Measurements from ENCODE around the gene INTS1.

The INTS1 gene

DNA sequence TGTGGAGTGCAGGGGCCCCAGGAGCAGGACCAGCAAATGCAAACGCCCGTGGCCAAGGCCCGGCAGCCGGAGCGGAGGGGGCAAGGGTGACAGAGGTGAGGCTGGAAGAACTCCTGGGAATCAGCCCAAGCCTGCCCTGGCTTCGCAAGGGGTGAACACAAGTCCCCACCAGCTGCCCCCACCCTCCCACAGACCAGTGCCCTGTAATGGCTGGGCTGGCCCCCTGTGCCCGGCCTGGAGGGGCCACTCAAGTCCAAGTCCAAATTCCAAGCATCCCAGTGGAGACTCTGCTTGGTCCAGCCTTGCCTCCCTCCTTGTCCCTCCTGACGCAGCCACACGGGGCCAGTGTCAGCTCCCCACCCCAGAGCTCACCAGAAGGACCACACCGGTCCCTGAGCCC is 73.0 kb downstream of the INTS1 start:
- no peak for DNase-seq (ENCODE audit: low read depth)

DNA sequence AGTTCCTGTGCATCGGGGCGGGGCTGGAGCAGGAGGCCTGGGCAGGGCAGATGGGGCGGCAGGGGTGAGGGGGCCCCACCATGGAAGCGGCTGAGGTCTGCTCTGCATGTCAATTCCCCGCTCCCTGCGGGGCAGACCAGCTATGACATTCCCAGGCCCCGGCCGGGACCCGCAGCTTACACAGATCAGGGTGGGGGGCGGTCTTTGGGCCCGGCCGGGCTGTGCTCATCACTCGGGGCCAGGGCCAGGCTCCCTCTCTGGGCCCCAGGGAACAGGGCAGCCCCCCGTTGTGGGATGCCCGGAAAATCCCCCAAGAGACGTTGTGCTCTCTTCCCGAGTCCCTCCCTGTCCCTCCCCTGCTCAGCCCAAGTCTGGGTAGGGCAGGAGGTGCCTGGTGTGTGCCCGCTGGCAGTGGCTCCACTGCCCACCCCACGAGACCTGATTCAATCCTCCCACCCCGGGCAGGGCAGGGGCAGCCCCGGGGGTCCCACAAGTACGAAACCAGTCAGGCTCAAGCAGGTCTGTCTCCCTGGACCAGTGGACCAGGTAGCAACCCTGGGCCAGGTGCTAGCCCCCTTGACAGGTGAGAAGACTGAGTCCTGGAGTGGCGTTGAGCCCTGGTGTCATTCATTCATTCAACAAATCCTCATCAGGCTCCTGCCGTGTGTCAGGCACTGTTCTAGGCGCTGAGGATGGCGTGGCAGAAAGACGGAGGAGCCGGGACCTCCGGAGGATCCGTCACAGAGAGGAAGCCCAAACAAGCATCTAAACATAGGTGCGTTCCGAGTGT is 73.9 kb downstream of the INTS1 start:
- no peak for DNase-seq (ENCODE audit: low read depth)

DNA sequence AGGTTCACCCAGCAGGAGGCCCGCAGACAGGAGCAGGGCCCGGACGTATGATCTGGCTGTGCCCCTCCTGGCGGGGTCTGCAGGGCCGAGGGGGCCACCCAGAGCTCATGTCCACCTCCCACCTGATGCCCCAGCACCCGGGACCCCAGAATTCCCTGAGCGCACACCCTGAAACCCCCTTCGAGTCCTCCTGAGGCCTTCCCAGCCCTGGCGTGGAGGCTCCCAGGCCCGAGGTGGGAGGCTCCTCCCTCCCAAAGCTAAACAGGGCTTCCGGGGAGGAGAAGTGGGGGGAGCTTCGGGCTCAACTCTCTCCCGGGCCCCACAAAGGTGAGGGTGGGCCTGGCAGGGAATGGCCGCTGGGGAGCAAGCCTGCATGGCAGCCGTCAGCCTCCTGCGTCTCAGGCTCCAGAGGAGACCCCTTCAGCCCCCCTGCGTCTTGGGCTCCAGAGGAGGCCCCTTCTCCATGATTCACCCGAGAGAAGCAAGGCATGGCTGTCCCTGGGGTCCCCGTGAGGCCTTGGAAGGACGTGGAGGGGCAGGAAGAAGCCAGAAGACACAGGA is 75.2 kb downstream of the INTS1 start:
- no peak for DNase-seq (ENCODE audit: low read depth)

DNA sequence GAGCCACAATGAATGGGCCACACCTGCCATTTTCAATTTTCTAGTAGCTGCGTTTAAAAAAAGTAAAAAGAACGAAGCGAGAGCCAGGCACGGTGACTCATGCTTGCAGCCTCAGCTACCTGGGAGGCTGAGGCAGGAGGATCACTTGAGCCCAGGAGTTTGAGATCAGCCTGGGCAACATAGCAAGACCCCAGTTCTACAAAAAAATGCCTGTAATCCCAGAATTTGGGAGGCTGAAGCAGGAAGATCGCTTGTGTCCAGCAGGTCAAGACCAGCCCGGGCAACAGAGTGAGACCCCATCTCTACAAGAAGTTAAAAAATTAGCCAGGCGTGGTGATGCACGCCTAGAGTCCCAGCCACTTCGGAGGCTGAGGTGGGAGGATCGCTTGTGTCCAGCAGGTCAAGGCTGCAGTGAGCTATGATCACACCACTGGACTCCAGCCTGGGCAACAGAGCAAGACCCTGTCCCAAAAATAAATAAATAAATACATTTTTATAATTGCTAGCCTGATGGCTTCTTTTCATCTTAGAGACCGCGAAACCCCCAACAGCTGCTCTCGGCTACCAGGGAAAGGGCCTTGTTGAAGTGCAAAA is 77.0 kb downstream of the INTS1 start:
- no peak for DNase-seq (ENCODE audit: low read depth)

DNA sequence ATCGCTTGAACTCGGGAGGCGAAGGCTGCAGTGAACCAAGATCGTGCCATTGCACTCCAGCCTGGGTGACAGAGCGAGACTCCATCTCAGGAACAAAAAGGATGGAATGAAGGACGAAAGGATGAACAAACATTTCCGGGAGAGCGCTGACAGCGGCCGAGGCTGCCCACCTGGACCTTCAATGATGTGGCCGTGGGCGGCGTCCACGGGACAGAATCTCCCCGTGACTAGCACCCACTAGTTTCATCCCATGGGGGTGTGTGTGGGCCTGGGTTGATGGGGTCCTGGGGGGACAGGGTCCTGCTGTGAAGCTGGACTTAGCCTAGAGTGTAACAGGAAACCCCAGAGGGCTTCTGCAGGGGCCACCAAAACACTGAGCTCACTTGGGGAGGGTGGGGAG is 77.7 kb downstream of the INTS1 start:
- DNase-seq (ENCODE audit: low read depth): no peak

DNA sequence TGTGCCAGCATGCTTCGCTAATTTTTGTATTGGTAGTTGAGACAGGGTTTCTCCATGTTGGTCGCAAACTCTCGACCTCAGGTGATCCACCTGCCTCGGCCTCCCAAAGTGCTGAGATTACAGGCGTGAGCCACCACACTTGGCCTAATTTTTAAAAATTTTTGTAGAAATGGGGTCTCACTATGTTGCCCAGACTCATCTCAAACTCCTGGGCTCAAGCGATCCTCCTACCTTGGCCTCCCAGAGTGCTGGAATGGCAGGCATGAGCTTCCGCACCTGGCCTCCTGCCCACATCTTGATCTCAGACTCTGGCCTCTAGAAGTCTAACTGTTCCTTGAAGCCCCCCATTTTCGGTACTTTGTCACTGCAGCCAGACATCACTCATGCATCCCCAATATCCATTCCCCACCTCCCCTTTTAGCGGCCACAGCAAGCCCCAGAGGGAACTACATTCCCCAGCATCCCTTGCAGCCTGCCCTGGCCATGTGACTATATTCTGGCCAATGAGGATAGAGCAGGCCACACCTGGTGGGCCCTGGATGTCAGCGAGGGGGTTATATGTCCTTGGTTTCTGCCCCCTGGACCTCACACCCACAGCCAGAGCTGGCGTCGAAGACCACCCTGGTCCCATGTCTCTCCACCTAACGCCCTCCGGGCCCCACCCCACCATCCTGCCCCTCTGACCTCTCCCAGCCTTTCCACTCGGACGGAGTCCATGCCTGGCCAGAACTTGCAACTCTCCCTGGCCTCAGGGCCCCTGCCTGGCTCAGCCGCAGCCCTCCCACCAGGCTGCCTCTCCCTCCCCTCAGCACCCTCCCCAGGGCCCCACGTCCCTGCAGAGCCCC is 78.7 kb downstream of the INTS1 start:
- DNase-seq (ENCODE audit: low read depth): no peak

DNA sequence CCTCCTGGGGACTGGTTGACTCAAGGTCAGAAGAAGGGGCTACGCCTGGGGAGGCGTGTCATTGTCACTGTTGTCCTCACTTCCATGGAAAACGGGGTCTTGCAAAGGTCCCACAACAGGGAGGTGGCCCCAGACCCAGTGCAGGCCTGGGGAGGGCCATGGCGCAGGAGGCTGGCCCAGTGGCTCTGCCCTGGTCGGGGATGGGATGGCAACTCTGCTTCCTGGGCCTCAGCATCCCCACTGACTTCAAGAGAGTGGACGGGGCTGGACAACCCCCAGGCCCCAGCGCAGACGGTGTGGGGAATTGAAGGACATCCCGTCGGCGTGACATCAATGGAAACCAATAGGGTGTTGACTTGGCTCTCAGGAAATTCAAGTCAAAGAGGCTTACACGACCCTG is 80.1 kb downstream of the INTS1 start:
- no peak for DNase-seq (ENCODE audit: low read depth)

DNA sequence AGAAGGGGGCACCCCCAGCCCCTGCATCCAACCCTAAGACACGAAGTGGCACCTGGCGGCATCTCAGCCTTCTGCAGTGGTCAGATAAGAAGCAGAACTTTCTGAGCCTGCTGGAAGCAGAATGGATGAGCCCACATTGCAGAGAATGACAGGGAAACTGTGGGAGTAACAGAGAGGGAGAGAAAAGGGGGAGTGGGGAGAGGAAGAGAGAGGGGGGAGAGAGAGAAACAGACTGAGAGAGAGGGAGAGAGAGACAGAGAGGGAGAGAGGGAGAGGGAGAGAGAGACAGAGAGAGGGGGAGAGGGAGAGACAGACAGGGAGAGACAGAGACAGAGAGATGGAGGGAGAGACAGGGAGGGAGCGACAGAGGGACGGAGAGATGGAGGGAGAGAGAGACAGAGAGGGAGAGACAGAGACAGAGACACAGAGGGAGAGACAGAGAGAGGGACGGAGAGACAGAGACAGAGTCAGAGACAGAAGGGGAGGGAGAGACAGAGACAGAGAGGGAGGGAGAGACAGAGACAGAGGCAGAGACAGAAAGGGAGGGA is 80.9 kb downstream of the INTS1 start:
- DNase-seq (ENCODE audit: low read depth): no peak

DNA sequence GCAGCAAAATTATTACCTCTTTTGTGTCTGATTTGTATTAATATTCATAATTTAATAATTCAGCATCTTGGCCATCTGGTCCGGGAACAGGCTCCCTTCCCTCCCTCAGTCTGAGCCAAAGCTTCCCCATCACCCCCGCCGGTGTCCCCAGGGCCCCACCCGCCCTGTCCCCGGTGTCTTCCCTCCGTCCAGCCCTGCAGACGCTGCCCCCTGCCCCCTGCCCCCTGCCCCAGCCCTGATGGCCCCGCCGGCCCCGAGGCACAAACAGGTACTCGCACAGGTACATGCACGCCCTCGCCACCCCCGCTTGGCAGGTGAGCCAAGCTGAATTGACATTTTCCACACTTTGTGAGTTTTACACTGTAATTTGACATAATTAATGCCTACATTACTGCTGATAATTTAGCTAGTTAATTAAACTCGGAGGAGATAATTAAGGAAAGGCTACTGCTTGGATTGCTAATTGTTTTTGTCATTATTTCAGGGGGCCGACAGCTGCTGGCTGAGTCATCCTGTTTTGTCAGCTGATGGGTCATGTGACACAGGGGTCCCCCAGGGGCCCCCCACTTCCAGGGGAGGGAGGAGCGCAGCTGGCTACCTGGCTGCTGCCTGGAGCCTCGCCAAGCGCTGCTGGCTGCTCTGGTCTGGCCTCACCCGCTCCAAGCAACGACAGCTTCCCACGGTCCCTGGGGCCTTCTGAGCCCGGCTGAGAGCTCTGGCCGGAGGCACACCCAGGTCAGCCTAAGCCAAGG is 81.5 kb downstream of the INTS1 start:
- no peak for DNase-seq (ENCODE audit: low read depth)

DNA sequence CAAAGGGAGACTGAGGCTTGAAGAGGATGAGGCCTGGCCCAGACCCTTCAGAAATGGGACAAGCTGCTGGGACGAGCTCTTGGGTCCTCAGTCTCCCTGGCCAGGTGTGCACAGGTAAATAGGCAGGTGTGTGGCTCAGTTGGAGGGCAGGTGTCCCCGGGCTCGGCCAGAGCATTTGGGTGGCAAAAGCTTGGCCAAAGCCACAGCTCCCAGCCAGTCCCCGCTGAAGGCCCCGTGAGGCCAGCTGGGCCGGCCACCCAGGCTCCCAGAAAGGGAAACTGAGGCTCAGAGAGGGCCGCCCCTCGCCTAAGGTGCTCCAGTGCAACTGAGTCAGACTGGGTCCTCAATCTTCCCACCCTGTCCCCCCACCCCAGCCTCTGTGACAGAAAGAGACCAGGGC is 82.2 kb downstream of the INTS1 start:
- no peak for DNase-seq (ENCODE audit: low read depth)

DNA sequence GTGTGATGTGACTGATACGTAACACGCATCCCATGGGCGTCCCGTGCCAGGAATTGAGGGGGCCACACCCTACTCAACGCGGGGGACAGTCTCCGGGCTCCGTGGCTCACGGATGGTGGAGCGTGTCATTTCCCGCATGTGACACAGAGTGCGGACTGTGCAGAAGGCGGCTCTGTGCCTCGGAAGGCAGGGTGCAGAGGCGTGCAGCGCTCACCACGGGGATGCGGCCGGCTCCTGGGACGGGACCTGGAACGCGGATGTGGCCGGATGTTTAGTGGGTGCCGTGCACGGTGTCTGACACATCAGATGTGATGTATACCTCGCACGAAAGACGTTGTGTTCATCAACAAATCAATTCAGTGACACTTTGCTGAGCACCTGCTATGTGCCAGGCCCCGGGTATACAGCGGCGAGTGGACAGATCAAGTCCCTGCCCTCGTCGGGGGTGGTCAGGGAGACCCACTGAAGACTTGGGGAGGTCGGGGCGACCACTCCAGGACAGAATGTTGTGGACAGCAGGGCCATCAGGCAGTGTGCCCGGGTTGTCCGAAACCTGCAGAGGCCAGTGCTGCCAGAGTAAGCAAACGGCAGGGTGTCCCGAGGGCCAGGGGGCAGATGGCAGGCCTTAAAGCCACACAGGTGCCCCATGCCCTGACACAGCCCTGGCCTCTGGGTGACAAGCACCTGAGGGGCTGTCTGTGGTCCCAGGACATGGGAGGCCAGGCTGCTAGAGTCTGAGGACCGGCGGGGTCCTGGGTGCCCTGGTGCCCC is 83.0 kb downstream of the INTS1 start:
- no peak for DNase-seq (ENCODE audit: low read depth)
